Activated T-cell treated with anti-CD3 and anti-CD28 coated beads, Interleukin-2, amount 50 U/mL, for 48 hours (primary cell): ENCODE results near the gene KANSL1.
"Not testable (repeated sequence)": the region's sequence is repeated elsewhere in the genome, so short reads cannot be mapped to it uniquely, and the experiment has no call there.

Source experiments
- DNase-seq, 2 experiments: peaks; one replicate each; pipeline ENCODE4 v3.0.0-alpha.2; 2020

Gene KANSL1

GRCh38 chr17:46193151-46193625, at the start of gene KANSL1:
KANSL1 (minus strand) TSS chr17:46193429; CDS start chr17:46172143, 21,286 bp downstream.
- DNase-seq, result peak; percentile 79 to 85

GRCh38 chr17:46231359-46231758, 38.1 kb upstream of the KANSL1 start:
- DNase-seq, result not testable (repeated sequence)

GRCh38 chr17:46225274-46225794, 32.1 kb upstream of the KANSL1 start:
- peak; percentile 96 to 98 for DNase-seq

- DNase-seq, result not testable (repeated sequence)
Measured at GRCh38 chr17:46224864-46225263, 31.6 kb upstream of the KANSL1 start.

- not testable (repeated sequence) for DNase-seq
Measured at GRCh38 chr17:46223041-46223440, 29.8 kb upstream of the KANSL1 start.

- no peak for DNase-seq
Measured at GRCh38 chr17:46216682-46217081, 23.5 kb upstream of the KANSL1 start.

GRCh38 chr17:46212634-46213435, 19.6 kb upstream of the KANSL1 start:
- no peak for DNase-seq

- DNase-seq, result no peak
Measured at GRCh38 chr17:46208997-46209396, 15.8 kb upstream of the KANSL1 start.

GRCh38 chr17:46205975-46206374, 12.7 kb upstream of the KANSL1 start:
- DNase-seq, result no peak

- DNase-seq, result no peak
Measured at GRCh38 chr17:46202424-46202823, 9.2 kb upstream of the KANSL1 start.

GRCh38 chr17:46201491-46201890, 8.3 kb upstream of the KANSL1 start:
- no peak for DNase-seq

- no peak for DNase-seq
Measured at GRCh38 chr17:46200197-46200596, 7.0 kb upstream of the KANSL1 start.

- no peak for DNase-seq
Measured at GRCh38 chr17:46199379-46199778, 6.2 kb upstream of the KANSL1 start.

GRCh38 chr17:46198233-46198632, 5.0 kb upstream of the KANSL1 start:
- DNase-seq, result no peak

GRCh38 chr17:46197530-46197929, 4.3 kb upstream of the KANSL1 start:
- no peak for DNase-seq

GRCh38 chr17:46195939-46196716, 2.9 kb upstream of the KANSL1 start:
- no peak for DNase-seq

- DNase-seq, result no peak
Measured at GRCh38 chr17:46195217-46195855, 2.1 kb upstream of the KANSL1 start.

GRCh38 chr17:46194393-46195216, 1.4 kb upstream of the KANSL1 start:
- no peak for DNase-seq

GRCh38 chr17:46193626-46194392, 580 bp upstream of the KANSL1 start:
- peak; percentile 90 to 92 for DNase-seq

GRCh38 chr17:46192439-46193150, 634 bp downstream of the KANSL1 start:
- DNase-seq, result peak; percentile 67 to 72

GRCh38 chr17:46192189-46192438, 1.1 kb downstream of the KANSL1 start:
- no peak for DNase-seq
